Mesothelial cell of epicardium (in vitro differentiated cells): ENCODE results near the gene MAN1B1. TPM values are rescaled to one million over a fixed set of nuclear protein-coding genes. Genes with fewer than 3 reads are reported as not detected.

ENCODE experiments used
- DNase-seq, 2 experiments: peaks; one replicate each; pipeline ENCODE4 v3.0.0; 2021; ENCODE audit warnings: low spot score in 2 of 2; ENCODE audit not compliant: unreplicated experiment in 2 of 2
- H3K27ac Mint-ChIP-seq: 2 replicates; pipeline ENCODE4 v1.8.0; 2021; ENCODE audit warnings: mixed read lengths
- H3K27me3 Mint-ChIP-seq: 2 replicates; pipeline ENCODE4 v1.8.0; 2021; ENCODE audit warnings: low read depth, mixed read lengths
- H3K36me3 Mint-ChIP-seq: 2 replicates; pipeline ENCODE4 v1.8.0; 2021; ENCODE audit warnings: mixed read lengths
- H3K4me1 Mint-ChIP-seq: 2 replicates; pipeline ENCODE4 v1.8.0; 2021; ENCODE audit warnings: mixed read lengths
- H3K4me3 Mint-ChIP-seq: 2 replicates; pipeline ENCODE4 v1.8.0; 2021; ENCODE audit warnings: mild to moderate bottlenecking, moderate library complexity, mixed read lengths
- H3K9me3 Mint-ChIP-seq: 2 replicates; pipeline ENCODE4 v1.8.0; 2021; ENCODE audit warnings: mixed read lengths
- CTCF ChIP-seq: fragments of 200-600 bp; sonication (generic); IDR thresholded peaks from one replicate; pipeline ENCODE4 v1.5.0; 2021; ENCODE audit warnings: antibody characterized with exemption; ENCODE audit not compliant: unreplicated experiment
- total RNA-seq: library from RNA; stranded (reverse); gene quantifications from 3 replicates; pipeline ENCODE4 v1.2.1, GENCODE V29; 2021

The MAN1B1 gene
- total RNA-seq, 1 donor from 2014 or later: 65.1 TPM

GRCh38 chr9:137150617-137151457, 64.1 kb downstream of the MAN1B1 start:
- DNase-seq: no peak
- Mint-ChIP-seq H3K36me3 (no peaks in the 10 kb centered on the region), H3K27me3 (peaks cover 33% of the 10 kb centered on the region), H3K4me1 (no peaks in the 10 kb centered on the region), H3K9me3 (no peaks in the 10 kb centered on the region), H3K4me3 (no peak overlapping the region), H3K27ac (no peak overlapping the region)
- no peak for TF ChIP-seq CTCF

DNA sequence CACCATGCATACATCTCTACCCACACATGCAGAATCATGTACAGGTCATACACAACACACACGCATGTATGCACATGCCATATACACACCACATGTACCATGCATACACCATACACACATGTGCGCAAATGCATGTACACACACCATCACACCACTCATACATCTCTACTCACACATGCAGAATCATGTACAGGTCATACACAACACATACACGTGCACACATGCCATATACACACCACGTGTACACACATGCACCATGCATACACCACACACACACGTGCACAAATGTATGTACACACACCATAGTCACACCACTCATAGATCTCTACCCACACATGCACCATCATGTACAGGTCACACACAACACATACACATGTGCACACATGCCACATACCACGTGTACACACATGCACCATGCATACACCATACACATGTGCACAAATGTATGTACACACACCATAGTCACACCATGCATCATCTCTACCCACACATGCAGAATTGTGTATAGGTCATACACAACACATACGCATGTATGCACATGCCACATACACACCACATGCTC, 66.1 kb downstream of the MAN1B1 start:
- no peaks in the 10 kb centered on the region for H3K4me1 Mint-ChIP-seq
- TF ChIP-seq CTCF: no peak
- no peak overlapping the region for H3K27ac Mint-ChIP-seq
- H3K9me3 Mint-ChIP-seq: no peaks in the 10 kb centered on the region
- no peak overlapping the region for H3K4me3 Mint-ChIP-seq
- H3K36me3 Mint-ChIP-seq: no peaks in the 10 kb centered on the region
- H3K27me3 Mint-ChIP-seq: peaks cover 41% of the 10 kb centered on the region
- DNase-seq: no peak

DNA sequence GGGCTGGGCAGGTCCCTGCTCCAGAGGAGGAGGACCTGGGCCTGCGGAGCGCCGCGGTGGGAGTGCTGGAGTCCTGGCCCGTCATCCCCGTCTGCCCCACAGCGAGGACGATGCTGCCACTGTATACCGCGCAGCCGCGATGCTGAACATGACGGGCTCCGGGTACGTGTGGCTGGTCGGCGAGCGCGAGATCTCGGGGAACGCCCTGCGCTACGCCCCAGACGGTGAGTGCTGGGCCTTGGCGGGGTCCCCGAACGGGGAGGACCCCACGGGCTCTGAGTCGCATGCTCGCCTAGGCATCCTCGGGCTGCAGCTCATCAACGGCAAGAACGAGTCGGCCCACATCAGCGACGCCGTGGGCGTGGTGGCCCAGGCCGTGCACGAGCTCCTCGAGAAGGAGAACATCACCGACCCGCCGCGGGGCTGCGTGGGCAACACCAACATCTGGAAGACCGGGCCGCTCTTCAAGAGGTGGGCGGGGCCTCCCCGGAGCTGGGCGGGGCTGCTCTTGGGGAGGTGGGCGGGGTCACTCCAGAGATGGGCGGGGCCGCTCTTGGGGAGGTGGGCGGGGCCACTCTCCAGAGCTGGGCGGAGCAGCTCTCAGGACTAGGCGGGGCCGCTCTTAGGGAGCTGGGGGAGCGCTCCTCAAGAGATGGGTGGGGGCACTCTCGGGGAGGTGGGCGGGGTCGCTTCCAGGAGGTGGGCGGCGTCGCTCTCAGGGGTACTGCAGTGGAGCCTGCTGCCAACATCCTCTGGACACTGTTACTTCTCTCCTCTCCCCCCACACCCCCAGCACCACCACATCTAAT, 70.0 kb downstream of the MAN1B1 start:
- H3K27ac Mint-ChIP-seq: no peak overlapping the region
- no peak for TF ChIP-seq CTCF
- H3K27me3 Mint-ChIP-seq: peaks cover 71% of the 10 kb centered on the region
- H3K4me1 Mint-ChIP-seq: peaks cover 1% of the 10 kb centered on the region
- H3K36me3 Mint-ChIP-seq: no peaks in the 10 kb centered on the region
- no peaks in the 10 kb centered on the region for H3K9me3 Mint-ChIP-seq
- no peak for DNase-seq
- H3K4me3 Mint-ChIP-seq: no peak overlapping the region

GRCh38 chr9:137157618-137158415, 71.0 kb downstream of the MAN1B1 start:
- Mint-ChIP-seq H3K9me3 (no peaks in the 10 kb centered on the region), H3K4me3 (no peak overlapping the region), H3K4me1 (peaks cover 2% of the 10 kb centered on the region), H3K27ac (no peak overlapping the region), H3K36me3 (no peaks in the 10 kb centered on the region), H3K27me3 (peaks cover 79% of the 10 kb centered on the region)
- TF ChIP-seq CTCF: no peak
- no peak for DNase-seq

GRCh38 chr9:137158625-137159024, 71.8 kb downstream of the MAN1B1 start:
- no peak overlapping the region for H3K4me3 Mint-ChIP-seq
- H3K36me3 Mint-ChIP-seq: no peaks in the 10 kb centered on the region
- no peaks in the 10 kb centered on the region for H3K9me3 Mint-ChIP-seq
- H3K27me3 Mint-ChIP-seq: peaks cover 86% of the 10 kb centered on the region
- no peak overlapping the region for H3K27ac Mint-ChIP-seq
- no peak for TF ChIP-seq CTCF
- no peak for DNase-seq
- H3K4me1 Mint-ChIP-seq: peaks cover 5% of the 10 kb centered on the region
